ENCODE measurements around the gene CFAP299. TPM values are rescaled to one million over a fixed set of nuclear protein-coding genes. Genes with fewer than 3 reads are reported as not detected.

The CFAP299 gene
- total and polyA plus RNA-seq, 10 donors, result 0.11 TPM; not detected in 9

- H3K4me1 ChIP-seq, result no peaks in the 10 kb centered on the region
Observed at GRCh38 chr4:80926891-80927290, 591.4 kb downstream of the CFAP299 start.

GRCh38 chr4:80927420-80927819, 591.9 kb downstream of the CFAP299 start:
- no peak overlapping the region for H3K27ac ChIP-seq
- DNase-seq, result no peak
- H3K9me3 ChIP-seq, result no peaks in the 10 kb centered on the region
- no peaks in the 10 kb centered on the region for H3K4me1 ChIP-seq
- H3K4me3 ChIP-seq, result no peak overlapping the region
- WGBS, 5 donors, result 87 to 94% (median 91%) methylated on average over 3 of the region's 3 CpGs
- no peaks in the 10 kb centered on the region for H3K36me3 ChIP-seq
- intact Hi-C loops (cut with DNase I; ENCODE audit: low total_unique reads), result no loop called here
- no peaks in the 10 kb centered on the region for H3K27me3 ChIP-seq (replicated peaks in 1 of 7)
- TF ChIP-seq POLR2AphosphoS5 (IDR thresholded peaks at IDR 0.05) (no peak), POLR2A (IDR thresholded peaks at IDR 0.05) (no peak), CTCF (IDR thresholded peaks at IDR 0.05 in 8 of 11, conservative IDR thresholded peaks at IDR 0.05 in 3 of 11) (no peak)

More at GRCh38 chr4:80926891-80927290, 591.4 kb downstream of the CFAP299 start:
- no peak overlapping the region for H3K4me3 ChIP-seq
- no peaks in the 10 kb centered on the region for H3K36me3 ChIP-seq
- WGBS, 5 donors, result 72 to 94% (median 79%) methylated on average over 1 of the region's 1 CpG
- no peaks in the 10 kb centered on the region for H3K27me3 ChIP-seq (replicated peaks in 1 of 7)
- no peaks in the 10 kb centered on the region for H3K9me3 ChIP-seq
- TF ChIP-seq POLR2AphosphoS5 (IDR thresholded peaks at IDR 0.05) (no peak), POLR2A (IDR thresholded peaks at IDR 0.05) (no peak), CTCF (IDR thresholded peaks at IDR 0.05 in 8 of 11, conservative IDR thresholded peaks at IDR 0.05 in 3 of 11) (no peak)
- H3K27ac ChIP-seq, result no peak overlapping the region
- DNase-seq, result no peak
- intact Hi-C loops (cut with DNase I; ENCODE audit: low total_unique reads), result no loop called here

GRCh38 chr4:80931631-80932081, 596.1 kb downstream of the CFAP299 start:
- no peaks in the 10 kb centered on the region for H3K4me1 ChIP-seq
- no peaks in the 10 kb centered on the region for H3K27me3 ChIP-seq (replicated peaks in 1 of 7)
- WGBS, 5 donors, result 53 to 82% (median 72%) methylated on average over 4 of the region's 4 CpGs
- H3K36me3 ChIP-seq, result no peaks in the 10 kb centered on the region
- H3K27ac ChIP-seq, result no peak overlapping the region
- intact Hi-C loops (cut with DNase I; ENCODE audit: low total_unique reads), result no loop called here
- TF ChIP-seq POLR2AphosphoS5 (IDR thresholded peaks at IDR 0.05), result no peak
- TF ChIP-seq POLR2A (IDR thresholded peaks at IDR 0.05), result no peak
- TF ChIP-seq CTCF (IDR thresholded peaks at IDR 0.05 in 8 of 11, conservative IDR thresholded peaks at IDR 0.05 in 3 of 11), result no peak
- no peak for DNase-seq
- no peak overlapping the region for H3K4me3 ChIP-seq
- H3K9me3 ChIP-seq, result no peaks in the 10 kb centered on the region

- Histone ChIP-seq H3K9me3 (no peaks in the 10 kb centered on the region), H3K4me1 (no peaks in the 10 kb centered on the region), H3K27me3 (replicated peaks in 1 of 7) (no peaks in the 10 kb centered on the region), H3K36me3 (no peaks in the 10 kb centered on the region), H3K4me3 (no peak overlapping the region), H3K27ac (no peak overlapping the region)
- intact Hi-C loops (cut with DNase I; ENCODE audit: low total_unique reads), result no loop called here
- no peak for DNase-seq
- TF ChIP-seq CTCF (IDR thresholded peaks at IDR 0.05 in 8 of 11, conservative IDR thresholded peaks at IDR 0.05 in 3 of 11), result no peak
- WGBS, 5 donors, result 54 to 74% (median 69%) methylated on average over 1 of the region's 1 CpG
Observed at GRCh38 chr4:80948141-80948540, 612.6 kb downstream of the CFAP299 start.
